ENCODE measurements around the gene ECHS1.

The ECHS1 gene

GRCh38 chr10:133351408-133352318 is 21.5 kb downstream of the ECHS1 start:
- intact Hi-C loops (cut with DNase I), result no loop called here

DNA sequence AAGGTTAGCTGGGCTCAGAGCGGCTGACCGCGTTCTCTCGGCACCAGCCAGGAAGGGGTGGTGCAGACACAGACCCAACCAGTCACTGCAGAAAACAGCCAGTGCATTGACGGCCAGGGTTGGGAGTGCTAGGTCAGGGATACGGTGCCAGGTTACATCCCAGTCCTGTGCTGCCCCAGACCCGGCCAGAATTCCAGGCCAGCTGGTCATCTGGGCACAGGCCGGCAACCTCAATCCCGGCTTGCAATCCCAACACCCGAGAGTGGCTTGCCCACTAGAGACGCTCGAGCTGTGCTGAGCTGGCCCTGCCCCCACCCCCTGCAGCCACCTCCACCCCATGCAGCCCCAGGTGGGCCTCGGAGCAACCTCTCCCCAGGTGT is 22.2 kb downstream of the ECHS1 start:
- no peak for DNase-seq
- intact Hi-C loops (cut with DNase I), result no loop called here

More at GRCh38 chr10:133351408-133352318, 21.5 kb downstream of the ECHS1 start:
- DNase-seq, result no peak

DNA sequence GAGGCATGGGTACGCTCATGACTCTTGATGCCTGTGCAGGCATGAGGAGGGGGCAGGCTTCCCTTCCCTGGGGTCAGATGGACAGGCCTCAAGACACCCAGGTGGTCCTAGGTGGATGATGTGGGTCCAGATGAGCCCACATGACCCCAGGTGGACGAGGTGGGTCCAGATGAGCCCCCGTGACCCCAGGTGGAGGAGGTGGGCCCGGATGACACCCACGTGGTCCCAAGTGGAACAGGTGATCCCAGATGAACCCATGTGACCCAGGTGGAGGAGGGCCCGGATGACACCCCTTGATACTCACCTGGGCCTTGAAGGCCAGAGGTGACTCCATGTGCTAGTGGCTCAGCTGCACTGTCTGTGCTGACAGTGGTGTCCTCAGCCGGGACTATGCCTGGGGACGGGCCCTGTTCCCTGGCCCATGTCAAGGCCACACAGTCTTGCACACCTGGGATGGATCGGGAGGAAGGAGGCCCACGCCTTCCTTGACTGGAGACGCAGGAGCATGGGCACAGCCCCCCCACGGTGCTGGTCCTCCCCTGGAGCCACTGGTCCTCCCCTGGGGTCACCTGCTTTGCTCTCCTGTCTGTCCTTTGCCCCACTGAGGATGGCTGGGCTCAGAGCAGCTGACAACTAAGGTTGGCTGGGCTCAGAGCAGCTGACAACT is 22.7 kb downstream of the ECHS1 start:
- DNase-seq, result no peak
- intact Hi-C loops (cut with DNase I), result no loop called here

- DNase-seq, result no peak
- intact Hi-C loops (cut with DNase I), result no loop called here
Observed at GRCh38 chr10:133349577-133350011, 23.6 kb downstream of the ECHS1 start.

GRCh38 chr10:133349160-133349568 is 24.0 kb downstream of the ECHS1 start:
- intact Hi-C loops (cut with DNase I), result no loop called here

GRCh38 chr10:133347710-133348517 is 25.2 kb downstream of the ECHS1 start:
- intact Hi-C loops (cut with DNase I), result no loop called here
- DNase-seq, result no peak

More at GRCh38 chr10:133349160-133349568, 24.0 kb downstream of the ECHS1 start:
- DNase-seq, result no peak

DNA sequence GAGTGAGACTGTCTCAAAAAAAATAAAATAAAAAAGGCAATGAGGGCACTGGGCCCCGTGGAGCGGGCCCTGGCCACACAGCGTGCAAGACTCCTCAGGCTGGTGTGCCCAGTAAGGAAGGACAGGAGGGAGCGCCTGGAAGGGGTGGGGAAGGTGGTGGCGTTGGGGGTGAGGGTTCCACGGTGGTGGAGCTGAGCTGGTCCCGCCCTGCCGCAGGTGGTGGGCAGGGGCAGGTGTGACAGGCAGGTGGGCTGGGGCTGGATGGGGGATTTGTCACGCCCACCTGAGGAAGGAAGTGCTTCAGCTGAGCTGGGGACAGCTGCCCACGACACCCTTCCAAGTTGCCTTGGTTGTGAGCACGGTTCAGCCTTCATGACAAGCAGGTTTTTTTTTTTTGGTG is 26.7 kb downstream of the ECHS1 start:
- intact Hi-C loops (cut with DNase I), result no loop called here
- DNase-seq, result no peak

DNA sequence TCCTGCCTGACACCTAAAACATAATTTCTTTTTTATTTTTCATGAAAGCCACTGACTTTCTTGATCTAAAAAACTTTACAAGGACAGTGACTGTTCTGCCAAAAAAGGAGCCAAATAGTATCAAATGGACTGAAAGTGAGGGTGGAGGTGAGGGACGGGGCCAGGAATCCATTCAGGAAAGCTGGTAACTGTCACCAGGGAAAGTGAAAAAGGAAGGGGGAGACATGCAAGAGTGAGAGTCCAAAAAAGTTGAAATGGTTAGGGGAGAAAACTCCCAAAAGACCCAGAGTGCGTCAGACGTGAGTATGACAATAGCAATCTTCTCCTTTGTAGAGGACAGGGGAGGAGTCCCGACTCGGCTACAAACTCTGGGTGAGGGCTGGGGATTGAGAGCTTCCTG is 28.9 kb downstream of the ECHS1 start:
- intact Hi-C loops (cut with DNase I), result no loop called here
- no peak for DNase-seq

GRCh38 chr10:133343558-133343957 is 29.6 kb downstream of the ECHS1 start:
- intact Hi-C loops (cut with DNase I), result no loop called here
- DNase-seq, result no peak

GRCh38 chr10:133342942-133343341 is 30.2 kb downstream of the ECHS1 start:
- intact Hi-C loops (cut with DNase I), result no loop called here
- no peak for DNase-seq

DNA sequence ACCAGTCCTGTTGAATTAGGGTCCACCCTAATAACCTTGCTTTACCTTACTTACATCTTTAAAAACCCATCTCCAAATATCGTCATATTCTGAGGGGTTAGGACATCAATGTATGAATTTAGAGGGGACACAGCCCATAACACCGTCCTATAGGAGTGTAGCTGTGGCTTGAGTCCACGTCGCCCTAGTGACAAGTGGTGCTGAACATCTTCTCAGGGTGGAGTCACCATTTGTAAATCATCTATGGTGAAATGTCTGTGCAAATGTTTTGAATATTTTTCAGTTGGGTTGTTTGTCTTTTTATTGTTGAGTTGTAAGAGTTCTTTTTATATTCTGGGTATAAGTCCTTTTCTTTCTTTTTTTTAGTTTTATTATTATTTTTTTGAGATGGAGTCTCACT is 31.2 kb downstream of the ECHS1 start:
- intact Hi-C loops (cut with DNase I), result no loop called here

DNA sequence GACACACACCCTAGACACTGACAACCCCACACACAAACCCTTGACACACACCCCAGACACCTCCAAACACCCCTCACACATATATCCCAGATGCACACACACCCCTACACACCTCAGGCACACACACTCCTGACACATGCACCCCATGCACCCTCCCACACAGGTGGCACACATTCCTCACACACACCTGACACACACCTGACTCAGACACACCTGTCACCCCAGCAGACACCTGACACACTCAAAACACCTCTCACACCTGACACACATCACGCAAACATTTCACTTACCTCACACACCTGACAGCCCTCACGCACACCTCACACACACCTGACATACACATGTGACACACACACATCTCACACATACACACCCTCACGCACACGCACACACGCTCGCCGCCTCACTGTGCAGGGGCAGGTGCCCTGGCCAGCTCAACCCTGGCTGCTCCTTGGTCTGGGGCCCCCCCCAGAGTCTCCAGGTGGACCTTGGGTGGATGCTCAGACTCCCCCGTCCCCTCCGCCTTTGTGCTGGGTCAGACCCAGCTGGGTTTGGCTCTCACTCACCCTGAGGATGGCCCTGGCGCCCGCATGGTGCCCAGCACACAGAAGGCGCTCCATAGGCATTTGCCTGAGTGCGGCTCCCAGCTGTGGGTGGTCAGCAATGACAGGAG is 33.3 kb downstream of the ECHS1 start:
- intact Hi-C loops (cut with DNase I), result no loop called here

More for the DNA sequence above, 31.2 kb downstream of the ECHS1 start:
- no peak for DNase-seq

GRCh38 chr10:133338080-133339071 is 34.8 kb downstream of the ECHS1 start:
- DNase-seq, result no peak
- intact Hi-C loops (cut with DNase I), result no loop called here

More for the DNA sequence above, 33.3 kb downstream of the ECHS1 start:
- DNase-seq, result no peak

DNA sequence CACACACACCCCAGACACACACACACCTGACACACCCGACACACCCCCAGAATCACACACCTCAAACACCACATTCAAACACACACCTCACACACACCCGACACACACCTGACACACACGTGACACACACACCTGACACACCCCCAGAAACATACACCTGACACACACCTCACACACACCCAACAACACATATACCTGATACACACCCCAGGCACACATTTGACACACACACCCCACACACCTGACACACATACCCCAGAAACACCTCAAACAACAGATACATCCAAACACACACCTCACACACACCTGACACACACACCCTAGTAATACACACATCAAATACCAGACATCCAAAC is 35.8 kb downstream of the ECHS1 start:
- DNase-seq, result no peak
- intact Hi-C loops (cut with DNase I), result no loop called here

DNA sequence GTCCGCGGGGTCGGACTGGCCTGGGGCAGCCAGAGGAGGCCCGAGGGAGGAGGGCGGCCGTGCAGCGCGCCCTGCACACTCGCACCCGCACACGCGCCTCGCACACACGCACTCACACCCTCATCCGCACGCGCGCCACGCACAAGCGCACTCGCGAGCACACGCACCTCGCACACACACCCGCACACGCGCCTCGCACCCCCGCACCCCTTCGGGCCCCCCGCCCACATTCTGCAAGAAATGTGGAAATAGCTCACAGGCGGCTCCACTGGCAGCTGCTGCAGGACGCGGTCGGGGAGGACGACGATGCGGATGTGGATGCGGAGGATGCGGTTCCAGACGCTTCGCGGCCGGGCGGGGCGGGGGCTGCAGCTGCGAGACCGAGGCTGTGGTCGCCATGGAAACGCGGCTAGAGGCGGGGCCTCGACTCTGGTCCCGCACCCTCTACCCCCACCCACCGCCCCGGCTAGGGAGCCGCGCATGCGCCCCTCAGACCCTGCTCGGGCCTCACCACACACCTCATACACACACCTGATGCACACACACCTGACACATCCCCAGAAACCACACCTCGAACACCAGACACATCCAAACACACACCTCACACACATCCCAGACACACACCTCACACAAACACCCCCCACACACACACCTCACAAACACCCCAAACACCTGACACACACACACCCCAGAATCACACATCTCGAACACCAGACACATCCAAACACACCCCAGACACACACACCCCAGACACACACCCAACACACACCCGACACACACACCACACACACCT is 36.4 kb downstream of the ECHS1 start, which contains the start of gene CALY:
Gene CALY, minus strand, starts transcription at position 320 of the 793 bp plus-strand sequence. CDS start 7,907 bp downstream, outside the sequence.
- intact Hi-C loops (cut with DNase I), result no loop called here
- peak; percentile 72 to 97 (median 90) for DNase-seq

- intact Hi-C loops (cut with DNase I), result no loop called here
- DNase-seq, result peak in 2 of 42 donors; percentile 25 to 27
Observed at GRCh38 chr10:133336118-133336576, 37.0 kb downstream of the ECHS1 start.
